ENCODE results near the gene METTL16.

Gene METTL16

DNA sequence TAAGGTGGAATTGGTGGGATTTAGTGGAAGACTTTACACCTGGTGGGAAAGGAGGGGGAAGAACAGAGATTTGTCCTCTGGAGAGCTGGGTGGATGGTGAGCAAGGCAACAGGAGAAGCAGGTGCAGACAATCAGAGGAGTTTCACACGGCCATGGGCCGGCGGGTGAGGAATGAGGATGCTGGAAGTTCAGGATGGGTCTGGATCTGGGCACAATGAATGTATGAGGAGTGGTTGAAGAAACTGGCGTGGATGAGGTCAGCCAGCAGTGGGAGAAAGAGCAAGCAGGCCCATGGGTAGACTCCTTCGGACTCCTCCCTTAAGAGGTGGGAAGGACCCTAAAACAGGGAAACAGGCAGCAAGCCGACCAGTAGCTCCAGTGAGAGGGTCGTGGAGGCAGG is 100.7 kb downstream of the METTL16 start:
- no peak for DNase-seq

DNA sequence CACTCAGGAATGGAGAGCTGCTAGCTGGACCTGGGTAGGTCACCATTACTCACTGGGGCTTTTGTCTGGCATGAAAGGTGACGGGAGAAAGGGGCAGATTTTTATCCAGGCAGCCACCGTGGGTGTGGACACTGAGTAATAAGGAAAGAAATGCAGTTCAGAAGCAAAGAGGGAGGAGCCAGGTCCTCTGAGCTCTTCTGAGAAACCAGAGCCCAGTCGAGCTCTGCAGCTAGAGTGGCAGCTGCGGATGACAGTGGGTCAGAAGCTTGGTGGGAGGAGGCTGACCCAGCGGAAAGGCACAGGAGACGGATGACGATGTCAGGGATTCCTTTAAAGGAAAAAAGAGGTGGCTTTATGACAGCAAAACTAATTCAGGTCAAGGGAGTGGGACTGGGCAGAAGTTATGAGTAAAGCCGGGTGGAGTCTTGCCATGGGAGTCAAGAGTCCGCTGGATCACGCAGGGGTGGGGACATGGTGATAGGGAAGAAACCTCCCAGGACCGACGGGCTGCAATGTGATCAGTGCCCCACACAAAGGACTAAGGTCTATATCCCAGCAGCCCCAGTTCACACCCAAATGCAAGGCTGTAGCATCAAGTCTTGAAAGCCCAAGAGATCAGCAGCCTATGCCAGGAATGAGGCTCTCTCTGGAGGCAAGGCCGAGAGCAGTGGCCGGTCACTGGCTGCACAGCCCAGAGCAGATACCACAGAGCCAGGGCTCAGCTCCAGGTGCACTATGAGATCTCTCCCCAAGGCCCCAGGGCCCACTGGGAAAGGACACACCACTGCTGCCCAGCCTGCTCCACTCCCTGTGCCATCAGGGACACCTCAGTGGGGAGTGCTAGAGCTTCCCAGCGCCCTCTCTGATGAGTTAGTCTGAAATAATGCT is 104.5 kb downstream of the METTL16 start:
- no peak for DNase-seq

DNA sequence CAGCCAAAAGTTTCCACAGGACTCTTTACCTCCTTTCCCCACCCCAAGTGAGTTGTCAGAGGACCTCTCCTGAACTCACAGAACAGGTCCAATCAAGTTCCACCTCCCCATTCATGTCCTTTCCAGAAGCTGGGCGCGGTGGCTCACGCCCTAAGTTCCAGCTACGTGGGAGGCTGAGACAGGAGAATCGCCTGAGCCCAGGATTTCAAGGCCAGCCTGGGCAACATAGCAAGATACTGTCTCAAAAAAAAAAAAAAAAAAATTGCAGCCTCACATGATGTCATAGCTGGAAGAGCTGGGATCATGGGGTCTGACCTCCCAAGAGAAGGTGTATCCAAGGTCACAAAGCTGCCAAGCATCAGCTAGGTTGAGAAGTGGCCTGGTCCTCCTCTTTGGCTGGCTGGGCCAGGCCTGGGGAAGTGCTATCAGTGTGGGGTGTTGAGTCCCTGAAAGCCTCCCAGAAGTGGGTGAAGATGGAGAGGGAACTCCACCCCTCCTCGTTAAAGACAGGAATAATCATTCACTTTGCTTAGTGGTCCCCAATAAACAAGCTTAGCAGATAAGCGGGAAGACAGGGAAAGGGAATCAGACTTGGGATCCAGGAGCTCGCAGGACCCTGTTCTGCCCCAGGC is 105.3 kb downstream of the METTL16 start:
- DNase-seq = no peak

DNA sequence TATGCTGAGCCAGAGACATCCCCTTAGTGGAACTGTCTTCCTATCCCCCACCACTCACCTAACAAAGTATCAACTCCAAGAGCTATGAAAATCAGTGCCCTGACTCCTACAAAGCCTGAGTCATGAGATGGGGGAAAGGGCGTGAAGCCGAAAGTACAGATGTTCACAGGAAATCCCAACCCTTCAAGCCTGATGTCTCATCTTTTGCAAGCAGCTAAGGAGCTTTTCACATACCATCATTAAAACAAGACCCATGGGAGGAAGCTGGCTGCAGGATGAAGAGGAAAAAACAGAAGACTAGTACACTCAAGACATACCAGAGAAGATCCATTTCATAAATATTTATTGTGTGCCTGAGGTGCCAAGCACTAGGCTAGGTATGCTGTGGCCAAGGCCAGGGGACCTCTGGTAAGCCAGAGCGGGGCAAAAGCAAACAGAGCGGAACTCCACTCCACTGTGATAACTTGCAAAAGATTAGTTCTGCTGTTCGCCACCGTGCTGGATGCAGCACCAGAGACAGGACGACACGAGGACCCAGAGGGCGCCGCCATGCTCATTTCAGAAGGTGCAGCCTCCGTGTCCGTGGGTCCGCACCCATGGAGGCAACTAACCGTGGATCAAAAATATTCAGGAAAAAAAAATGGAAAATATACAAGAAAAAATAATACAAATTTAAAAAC is 106.3 kb downstream of the METTL16 start:
- peak; percentile 79 for DNase-seq

DNA sequence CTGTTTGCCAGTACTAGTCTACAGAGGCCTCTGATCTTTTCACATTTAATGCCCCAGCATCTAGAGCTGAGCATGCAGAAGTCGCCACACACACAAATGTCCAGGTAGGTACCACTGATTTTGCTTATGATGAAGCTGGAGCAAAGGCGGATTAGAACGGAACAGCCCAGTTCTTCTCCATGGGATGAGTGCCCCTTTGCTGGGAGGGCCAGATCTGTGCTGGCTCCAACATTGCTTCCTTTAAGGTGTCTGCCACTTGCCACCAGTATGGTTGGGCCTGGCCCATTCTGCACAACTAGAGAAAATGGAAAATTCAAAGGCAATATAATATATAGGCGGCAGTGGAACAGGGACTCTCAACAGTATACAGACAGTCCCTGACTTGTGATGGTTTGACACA is 108.6 kb downstream of the METTL16 start:
- peak; percentile 58 for DNase-seq

DNA sequence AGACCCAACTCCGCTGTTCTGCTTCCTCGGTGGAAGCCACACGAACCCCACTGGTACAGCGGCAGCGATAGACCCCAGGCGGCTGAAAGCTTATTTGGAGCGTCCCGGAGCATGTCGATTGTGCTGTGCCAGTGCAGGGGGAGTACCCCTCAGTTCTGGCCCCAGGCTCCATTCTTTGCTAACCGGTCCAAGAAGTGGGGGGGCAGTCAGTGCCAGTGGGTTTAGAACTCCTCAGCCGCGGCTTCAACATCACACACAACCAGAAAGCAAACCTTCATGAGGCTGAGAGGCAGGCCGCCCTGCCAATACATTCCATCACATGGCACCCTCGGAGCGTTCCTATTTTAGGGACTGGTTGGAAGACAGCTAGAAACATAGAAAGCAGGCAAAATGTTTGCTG is 109.1 kb downstream of the METTL16 start:
- peak; percentile 66 for DNase-seq

DNA sequence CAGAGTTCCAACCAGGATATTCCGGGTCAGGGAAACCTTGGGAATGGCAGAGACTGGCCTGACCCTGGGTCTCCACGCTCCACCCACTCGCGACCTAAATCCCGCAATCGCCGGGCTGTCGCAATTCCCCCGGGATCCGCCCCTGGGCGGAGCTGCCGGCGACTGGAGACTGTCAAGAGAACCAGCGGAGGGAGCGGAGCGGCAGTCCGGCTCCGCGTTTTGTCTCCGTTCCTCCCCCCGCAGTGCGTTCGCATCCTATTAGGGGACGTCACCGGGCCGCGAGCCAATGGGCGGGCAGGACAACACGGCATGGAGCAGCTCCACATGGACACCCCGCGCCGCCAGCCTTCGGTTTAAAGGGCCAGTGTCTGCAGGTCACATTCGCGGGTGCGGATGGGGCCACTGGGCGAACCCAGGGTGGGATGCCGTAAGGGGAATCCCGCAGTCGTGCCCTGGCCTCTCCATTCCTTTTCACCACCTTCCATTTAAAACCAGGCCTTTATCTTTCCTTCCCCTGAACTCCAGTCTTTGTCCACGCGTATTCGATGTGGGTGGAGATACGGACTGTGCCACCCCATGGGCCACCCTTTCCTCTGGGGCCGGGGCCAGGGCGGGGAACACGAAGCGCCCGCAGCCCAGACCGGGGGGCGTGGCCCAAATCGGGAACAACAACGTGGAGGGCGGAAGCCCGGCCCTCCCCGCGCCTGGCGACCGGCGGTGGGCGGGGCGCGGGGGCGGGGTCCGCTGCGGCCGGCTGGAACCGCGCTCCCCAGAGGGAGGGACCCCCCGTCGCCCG is 110.1 kb downstream of the METTL16 start:
- DNase-seq = peak; percentile 100

DNA sequence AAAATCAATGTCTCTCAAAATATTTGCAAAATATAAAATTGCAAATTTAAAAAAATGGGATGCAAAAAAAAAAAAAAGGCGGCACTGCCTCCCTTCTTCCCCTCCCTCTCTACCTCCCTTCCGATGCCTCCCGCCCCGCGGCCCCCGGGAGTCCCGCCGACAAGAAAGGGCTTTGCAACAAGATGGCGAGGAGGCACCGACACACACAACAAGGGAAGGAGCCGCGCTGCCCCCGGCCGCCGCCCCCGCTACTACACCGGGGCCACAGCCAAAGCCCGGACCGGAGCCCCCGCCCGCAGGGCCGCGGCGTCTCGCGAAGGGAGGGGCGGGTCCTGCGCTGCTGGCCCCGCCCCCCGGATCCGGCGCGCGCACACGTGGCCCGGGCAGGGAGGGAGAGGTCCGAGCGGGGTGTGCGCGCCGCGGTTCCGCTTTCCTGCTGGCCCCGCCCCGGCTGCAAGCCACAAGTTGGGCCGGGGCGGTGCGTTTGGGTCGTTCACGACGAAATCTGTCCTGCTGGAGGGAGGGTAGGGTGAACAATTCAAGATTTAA is 110.7 kb downstream of the METTL16 start, which contains the start of gene MNT:
TSS of gene MNT (minus strand) at position 184 of the 549 bp plus-strand sequence. CDS start 348 bp downstream, outside the sequence.
- DNase-seq = peak; percentile 97

DNA sequence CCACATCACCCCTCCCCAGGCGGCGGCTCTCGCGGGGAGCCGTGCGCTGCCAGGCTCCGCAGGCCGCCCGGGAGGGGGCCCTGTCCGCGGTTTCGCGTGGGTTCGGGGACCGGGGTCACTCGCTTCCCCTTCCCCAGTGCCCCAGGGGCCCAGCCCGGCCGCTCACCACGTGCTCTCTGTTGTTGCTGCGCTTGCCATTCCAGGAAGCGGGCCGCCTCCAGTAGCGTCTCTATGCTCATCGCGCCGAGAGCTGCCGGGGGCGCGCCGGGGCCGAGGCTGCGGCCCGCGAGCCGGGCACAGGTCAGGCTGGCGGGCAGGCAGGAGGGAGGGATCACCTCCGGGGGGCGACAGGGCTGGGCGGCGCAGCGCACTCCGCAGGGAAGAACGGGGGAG is 111.2 kb downstream of the METTL16 start:
- peak; percentile 60 for DNase-seq

DNA sequence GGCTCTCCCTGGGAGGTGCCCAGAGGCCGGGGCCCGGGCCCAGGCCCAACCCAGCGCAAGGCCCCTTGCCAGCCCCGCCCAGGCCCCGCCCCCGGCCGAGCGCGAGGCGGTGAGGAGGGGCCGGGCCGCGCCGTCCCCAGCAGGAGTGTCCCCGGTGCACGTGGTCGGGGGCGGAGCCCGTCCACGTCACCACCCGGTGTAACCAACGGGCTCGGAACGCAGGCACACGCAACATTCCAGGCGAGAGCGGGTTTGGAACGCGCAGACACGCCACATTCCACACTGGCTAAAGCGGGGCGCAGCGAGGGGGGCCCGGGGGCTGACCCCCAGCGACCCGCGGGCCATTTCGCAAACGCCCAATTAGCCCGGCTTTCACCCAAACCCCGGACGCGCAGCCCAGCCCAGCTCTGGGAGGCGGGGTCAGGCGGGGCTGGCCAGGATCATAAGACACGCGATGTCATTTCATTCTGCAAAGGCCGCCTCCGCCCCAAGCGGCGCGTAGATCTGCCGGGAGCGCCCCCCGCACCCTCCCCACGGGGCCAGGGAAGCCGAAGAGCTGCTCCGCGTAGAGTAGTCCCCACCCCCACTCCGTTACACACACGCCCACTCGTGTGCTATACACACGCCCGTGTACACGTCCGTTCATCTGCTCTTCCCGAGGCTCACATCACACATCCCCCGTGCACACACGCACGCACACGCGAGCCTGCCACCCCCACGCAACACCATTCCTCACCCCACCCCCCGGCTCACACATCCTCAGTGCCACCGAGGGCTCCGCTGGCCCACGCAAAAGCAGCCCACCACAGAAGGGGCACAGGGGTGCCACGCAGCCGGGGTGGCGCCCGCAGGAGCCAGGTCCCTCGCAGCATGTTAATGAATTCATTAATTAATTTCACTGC is 111.9 kb downstream of the METTL16 start:
- DNase-seq = peak; percentile 97

DNA sequence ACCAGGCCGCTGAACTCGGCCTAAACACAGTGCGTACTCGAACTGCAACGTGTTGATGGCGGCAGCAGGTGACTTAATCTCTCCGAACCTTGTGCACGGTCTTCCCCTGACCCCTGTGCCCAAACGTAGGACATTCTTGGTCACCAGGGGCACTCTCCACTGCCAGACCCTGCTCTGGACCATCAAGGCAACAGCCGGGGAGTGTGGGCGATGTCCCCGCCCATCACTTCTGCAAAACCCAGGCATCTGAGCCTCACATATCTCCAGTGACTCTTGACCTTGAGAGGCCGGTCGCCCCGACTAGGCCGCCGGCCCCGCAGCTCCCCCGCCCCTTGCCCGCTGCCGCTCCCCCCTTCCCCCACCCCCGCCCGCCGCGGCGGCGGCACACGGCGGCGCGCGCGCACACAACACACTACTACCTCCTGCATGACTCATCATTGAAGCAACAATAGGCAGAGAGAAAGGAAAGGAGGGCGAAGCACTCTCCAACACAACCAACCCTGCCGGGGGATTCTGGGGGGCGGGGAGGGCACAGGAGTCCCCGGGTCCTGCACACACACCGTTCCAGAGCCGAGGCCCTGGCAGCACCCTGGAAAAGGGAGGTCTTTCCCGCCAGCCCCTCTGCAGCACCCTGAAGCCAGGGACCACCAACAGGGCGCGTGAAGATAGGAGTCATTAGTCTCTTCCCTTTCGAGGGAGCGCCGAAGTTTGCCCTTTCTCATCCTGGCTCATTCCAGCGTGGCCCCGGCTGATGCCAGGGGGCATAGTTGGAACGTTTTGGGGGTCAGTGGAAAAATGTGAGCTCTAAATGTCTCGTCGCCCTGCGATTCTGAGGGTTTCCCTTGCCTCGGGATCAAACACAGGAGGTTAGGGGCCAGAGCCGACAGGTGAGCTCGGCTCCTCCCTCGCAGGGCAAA is 112.8 kb downstream of the METTL16 start:
- peak; percentile 74 for DNase-seq

DNA sequence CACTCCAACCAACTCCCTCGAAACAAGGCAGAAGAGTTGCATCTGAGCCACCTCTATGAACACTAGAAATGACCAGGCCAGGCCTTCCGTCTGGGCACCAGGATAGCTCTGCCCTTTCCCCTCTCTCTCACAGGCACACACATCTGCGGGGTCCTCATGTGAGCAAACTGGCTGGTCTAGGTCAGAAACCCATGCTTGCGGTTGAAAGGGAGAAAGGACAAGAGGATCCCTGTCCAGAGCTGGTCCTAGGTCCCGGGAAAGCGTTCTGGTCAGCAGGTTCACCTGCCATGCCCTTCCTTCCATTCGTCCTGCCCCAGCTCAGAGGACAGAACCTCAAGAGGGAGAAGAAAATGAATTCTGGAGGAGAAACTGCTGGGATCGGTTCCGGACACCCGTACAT is 113.5 kb downstream of the METTL16 start:
- DNase-seq = no peak

DNA sequence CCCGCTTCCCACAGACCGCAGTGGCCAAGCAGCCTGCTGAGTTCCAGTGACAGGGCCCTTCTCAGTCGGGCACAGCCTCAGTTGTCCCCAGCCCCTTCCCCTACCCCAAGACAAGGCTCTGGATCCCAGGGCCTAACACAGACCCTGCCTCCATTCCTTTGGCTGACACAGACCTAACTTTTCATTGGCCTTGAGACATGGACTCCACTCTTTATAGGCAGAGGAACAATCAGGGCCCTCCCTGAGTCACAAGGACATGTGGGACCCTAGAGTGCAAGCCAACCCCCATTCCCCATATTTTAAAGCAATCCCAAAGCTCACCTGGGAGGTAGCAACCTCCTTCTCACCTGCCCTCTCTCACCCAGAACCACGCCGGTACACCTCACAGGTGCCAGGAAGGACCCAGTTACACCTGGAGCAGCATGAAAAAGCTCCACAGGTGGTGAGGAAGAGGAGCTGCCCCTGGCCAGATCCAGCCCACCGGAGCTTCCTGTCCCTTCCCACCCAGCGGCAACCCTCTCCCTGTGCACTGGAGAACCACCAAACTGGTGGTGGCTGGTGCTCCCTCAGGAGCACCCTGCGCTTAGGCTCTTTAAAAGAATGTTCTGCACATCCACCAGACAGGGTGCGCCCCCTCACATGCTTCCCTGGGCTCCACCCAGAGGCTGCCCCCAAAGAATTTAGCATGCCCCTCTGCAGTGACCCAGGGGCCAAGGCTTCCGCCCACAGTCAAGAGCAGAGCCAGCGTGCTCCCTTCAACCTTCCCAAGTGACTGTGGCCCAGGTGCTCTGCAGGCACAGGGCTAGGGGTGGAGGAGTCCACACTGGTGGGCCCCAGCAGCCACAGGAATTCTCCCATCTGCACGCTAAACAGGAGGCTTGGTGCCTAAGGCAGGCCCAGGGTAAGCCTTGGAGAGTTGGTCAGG is 114.2 kb downstream of the METTL16 start:
- DNase-seq = no peak

DNA sequence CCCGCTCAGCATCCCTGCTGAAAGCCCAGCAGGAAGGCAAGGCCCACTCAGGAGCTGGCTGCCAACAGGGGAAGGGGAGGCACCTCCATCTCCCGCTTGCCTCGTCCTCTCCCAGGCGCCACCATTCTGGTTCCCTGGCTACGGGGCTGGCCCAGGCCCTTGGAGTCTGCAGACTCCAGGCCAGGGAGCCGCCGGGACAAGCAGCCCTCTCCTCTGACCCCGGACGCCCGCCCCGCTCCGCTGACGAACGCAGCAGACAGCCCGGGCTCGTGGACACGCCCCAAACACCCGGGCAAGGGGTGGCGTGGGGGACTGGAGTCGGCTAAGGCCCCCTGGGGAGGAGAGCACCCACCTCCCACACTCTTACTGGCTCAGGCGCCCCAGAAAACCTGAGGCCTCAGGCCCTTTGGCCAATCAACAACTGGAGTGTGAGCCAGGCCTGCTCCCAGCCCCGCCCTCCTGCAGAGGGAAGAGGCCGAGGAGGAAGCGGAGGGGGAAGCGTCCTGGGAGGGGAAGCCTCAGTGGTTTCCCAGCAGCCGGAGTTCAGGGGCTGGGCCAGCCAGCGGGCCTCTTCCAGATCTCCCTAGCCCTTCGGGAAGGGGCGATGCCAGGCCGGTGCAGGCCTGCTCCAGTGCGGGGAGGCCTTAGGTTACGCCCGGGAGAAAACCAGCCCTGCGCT is 115.0 kb downstream of the METTL16 start:
- DNase-seq = peak; percentile 98

DNA sequence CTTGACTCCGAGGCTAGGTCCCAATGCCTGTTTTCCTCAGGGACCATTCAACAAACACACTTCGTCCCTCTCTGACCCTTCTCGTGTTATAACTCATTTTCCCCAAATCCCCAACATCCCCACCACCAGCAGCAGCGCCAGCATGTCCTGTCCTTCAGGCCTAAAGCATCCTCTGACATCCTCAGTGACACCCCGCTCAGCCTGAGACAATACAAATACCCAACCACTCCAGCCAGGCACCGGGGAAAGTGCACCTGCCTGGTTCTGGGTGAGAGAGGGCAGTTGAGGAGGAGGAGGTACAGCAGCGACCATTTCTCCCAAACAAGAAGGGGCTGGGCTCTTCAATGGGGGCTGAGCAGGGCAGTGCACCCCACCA is 115.5 kb downstream of the METTL16 start:
- no peak for DNase-seq

DNA sequence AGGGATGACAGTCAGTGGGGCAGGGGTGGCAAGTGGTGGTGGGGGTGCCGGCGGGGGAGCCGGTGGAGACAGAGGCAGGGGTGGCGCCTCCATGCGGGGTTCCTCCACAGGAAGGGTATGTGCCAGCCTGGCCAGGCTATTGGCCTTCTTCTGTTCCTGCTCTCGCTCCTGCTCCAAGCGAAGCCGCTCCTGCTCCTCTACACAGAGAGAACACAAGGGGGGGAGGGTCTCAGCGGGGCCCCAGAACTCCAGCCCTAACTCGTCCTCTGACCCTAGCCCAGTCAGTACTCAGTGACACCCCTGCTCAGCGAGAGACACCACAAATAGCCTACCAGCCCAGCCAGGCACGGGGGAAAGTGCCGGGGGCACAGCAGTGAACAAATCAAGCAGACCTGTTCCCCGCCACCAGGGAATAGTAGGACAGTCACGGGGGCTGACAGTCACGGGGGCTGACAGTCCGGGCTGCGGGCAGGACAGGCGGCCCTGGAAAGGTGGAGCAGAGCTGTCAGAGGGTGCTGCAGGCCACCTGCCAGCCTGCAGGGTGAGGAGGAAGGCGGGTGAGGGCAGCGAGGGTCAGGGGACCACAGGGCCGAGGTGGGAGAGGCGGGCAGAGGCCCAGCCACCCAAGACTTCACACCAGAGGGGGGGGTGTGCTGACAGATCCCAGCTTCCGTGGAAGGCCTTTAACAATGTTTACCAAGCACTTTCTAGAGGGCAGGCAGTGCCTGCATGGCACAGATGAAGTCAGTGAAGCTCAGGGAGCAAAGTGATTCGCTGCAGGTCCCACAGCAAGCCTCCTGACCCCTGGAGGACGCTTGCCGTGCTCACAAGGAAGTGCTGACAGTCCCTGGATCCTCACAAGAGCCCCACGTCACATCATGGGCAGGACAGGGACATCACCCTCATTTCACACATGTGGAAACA is 116.2 kb downstream of the METTL16 start:
- DNase-seq = peak; percentile 34

DNA sequence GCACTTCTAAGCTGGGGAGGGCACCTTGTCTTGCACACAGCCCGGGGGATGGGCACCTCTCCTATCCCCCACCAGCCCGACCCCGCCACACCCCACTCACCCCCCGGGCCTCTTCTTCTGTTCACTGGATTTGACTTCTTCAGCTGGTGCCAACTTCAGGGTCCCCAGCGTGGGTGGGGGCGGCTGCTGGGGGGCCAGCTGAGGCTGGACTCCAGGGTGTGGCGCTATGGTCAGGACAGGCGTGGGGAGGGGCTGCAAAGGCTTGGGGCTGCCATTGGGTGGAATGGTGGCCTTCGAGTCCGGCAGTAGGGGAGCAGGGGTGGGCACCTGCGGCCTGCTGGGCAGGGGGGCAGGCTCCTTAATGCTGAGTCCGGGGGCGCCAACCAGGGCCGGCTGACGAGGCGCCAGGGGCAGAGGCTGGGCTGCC is 116.9 kb downstream of the METTL16 start:
- no peak for DNase-seq
